Articular chondrocyte of knee joint (primary cell): ENCODE measurements around the gene TES. TPM values are rescaled to one million over a fixed set of nuclear protein-coding genes. Genes with fewer than 3 reads are reported as not detected.

Experiments used
- total RNA-seq: library from RNA; depleted of rRNA; stranded (reverse); fragments of >200 nt; gene quantifications from 2 replicates; pipeline ENCODE4 v1.2.3, GENCODE V29; 2012

The TES gene, protein sequence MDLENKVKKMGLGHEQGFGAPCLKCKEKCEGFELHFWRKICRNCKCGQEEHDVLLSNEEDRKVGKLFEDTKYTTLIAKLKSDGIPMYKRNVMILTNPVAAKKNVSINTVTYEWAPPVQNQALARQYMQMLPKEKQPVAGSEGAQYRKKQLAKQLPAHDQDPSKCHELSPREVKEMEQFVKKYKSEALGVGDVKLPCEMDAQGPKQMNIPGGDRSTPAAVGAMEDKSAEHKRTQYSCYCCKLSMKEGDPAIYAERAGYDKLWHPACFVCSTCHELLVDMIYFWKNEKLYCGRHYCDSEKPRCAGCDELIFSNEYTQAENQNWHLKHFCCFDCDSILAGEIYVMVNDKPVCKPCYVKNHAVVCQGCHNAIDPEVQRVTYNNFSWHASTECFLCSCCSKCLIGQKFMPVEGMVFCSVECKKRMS
- 49.9 and 83.6 TPM in 2 replicates for total RNA-seq

DNA sequence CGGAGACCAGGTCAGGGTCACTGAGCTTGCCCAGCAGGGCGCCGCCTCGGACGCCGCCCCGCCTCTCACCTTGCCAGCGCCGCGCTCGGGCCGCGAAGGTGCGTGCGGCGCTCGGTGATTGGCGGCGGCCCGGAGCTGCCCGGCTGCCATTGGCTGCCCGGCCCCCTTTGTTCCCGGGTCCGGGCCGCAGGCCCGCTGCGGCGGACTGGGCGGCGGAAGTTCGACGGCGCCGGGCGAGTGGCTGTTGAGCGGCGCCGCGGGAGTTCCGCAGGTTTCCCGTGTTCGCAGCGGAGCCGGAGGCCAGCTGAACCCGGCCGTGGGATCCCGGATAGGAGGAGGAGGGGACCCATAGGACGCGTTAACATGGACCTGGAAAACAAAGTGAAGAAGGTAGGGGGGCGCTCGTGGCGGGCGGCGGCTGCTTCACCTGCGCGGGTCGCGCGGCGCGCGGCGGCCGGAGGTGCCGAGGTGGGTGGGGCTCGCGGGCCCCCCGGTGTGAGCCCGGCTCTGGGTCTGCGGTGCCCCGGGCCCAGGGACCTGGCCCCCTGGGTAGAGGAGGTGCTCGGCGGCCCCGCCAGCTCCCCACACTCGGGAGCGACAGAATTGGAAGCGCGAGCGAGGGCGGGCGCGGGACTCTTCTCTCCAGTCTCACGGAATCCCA is at the start of gene TES:
Gene TES, plus strand, starts transcription at position 195 of the 661 bp plus-strand sequence. Its CDS starts 169 bp downstream, at position 364.

Other genes starting within 250 kb of the TES start
- 0.32 TPM in 1 of 2 replicates, not detected in the other for gene TFEC, start 179.8 kb upstream of the TES start, total RNA-seq